Mucosa of gallbladder (tissue), 1 donor: ENCODE data around the gene NEU3. TPM values are rescaled to one million over a fixed set of nuclear protein-coding genes. Genes with fewer than 3 reads are reported as not detected.
"Not testable (repeated sequence)": the region's sequence is repeated elsewhere in the genome, so short reads cannot be mapped to it uniquely, and the experiment has no call there.

ENCODE experiments used
- DNase-seq: peaks from one replicate; pipeline ENCODE4 v3.0.0-alpha.2; 2020; ENCODE audit warnings: low spot score
- total RNA-seq: library from RNA; stranded (reverse); gene quantifications from one replicate; pipeline ENCODE4 v1.2.1, GENCODE V29; 2021
- donor health status: DM: no; HTN: no; CAD: no.

The NEU3 gene
- total RNA-seq, 1 donor from 2014 or later = 8.1 TPM

- DNase-seq = peak; percentile 8
These were observed 41.3 kb downstream of the NEU3 start for GRCh38 chr11:75029836-75030631.

DNA sequence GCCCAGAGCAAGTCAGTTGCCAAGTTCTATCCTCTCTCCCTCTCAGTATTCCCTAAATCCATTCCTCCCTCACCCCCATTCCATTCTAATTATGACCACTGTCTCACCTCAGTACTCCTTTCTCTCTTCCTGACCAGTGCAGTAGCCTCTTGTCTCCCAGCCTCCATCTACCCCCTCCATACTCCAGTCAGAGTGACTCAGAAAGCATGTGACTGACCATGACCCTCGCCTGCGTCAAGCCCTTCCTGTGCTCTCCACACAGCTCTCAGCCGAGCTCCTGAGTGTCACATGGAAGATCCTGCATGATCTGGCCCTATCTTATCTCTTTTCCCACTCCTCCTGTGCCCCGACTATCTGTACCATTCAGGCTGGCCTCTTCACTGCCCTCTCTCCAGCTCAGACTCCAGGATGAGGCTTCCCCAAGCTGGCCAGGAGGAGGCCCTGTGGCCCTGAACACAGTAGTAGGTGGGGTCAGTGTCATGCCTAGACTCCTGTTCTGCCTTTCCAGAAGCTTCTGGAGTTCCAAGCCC is 42.6 kb downstream of the NEU3 start:
- peak; percentile 34 for DNase-seq

DNA sequence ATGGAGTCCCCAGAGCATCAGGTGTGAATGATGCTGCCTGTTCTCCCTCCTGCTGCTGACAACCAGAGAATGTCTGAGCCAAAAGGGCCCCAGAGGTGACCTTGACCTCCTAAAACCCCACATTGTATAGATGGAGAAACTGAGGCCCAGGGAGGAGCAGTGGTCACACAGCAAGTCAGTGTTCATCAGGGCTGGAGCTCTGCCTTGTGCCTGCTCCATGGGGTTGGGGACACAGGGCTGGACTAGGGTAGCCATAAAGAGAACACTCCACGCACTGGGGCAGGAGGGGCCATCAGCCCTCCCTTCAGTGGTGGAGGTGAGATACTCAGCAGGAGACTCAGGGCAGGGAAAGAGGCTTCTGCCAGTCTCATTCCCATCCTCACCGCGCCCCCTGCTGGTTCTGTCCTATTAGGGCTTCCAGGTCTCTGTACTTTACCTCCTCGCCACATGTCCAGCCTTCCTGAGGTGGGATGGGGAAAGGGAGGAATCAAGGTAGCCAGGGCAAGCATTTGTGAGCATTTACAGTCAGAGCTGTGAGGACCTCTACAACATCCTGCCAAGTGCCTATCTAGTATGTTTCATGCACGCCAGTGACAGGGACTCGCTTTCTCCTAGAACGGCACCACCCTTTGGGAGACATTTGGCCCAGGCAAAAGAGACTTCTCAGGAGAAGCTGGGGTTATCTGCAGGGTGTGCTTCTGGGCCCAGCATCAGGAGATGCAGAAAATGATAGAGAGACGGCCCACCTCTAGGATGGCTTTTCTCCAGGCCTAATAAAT is 43.2 kb downstream of the NEU3 start:
- DNase-seq = peak; percentile 60

DNA sequence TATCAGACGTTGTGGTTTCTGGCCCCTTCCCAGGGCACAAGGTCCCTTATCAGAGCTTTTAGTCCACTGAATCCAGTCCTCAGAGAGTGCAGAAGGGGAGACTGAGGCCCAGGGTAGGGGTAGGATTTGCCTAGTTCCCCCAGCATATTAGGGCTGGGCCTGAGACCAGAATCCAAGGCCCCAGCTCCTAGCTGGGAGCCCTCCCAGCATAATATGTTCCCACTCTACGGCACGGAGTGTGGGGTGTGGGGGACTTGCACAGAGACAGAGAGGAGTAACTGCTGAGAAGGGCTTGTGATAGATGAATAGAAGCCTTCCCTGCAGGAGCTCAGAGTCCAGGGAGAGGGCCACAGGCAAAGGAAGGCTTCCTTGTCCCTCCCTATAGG is 43.8 kb downstream of the NEU3 start:
- DNase-seq = peak; percentile 5

GRCh38 chr11:75033916-75034315 is 45.2 kb downstream of the NEU3 start:
- DNase-seq = no peak

DNA sequence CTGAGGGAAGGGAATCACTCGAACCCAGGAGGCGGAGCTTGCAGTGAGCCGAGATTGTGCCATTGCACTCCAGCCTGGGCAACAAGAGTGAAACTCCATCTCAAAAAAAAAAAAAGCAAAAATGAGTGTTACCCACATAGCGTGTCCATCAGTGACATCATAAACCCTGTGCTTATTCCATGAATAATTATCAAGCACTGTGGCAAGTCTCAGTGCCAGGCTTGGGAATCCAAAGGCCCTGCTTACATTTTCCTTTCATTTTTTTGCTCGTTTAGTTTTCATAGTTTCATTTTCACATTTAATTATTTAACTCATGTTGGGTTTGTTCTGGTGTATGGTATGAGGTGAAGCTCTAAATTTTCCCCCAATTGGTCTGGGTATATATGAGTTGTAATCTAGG is 46.5 kb downstream of the NEU3 start:
- no peak for DNase-seq

GRCh38 chr11:75035911-75036565 is 47.3 kb downstream of the NEU3 start:
- no peak for DNase-seq

DNA sequence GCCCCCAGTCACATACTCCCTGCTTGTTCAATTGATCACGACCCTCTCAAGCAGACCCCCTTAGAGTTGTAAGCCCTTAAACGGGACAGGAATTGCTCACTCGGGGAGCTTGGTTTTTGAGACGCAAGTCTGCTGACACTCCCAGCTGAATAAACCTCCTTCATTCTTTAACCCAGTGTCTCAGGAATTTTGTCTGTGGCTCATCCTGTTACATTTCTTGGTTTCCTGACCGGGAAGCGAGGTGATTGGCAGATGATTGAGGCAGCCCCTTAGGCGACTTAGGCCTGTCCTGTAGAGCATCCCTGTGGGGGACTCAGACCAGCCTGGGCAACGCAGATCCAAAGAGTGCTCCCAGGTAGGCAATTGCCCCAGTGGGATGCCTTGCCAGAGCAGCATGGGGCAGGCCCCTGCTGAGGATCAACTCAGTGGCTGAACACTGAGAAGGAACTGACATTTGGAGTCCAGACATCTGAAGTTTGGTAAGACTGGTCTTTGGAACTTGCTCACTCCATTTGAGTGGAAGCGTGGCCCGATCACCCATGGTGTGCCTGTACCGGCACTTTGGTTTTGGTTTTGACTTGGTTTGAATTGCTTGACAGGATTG is 51.5 kb downstream of the NEU3 start:
- no peak for DNase-seq

DNA sequence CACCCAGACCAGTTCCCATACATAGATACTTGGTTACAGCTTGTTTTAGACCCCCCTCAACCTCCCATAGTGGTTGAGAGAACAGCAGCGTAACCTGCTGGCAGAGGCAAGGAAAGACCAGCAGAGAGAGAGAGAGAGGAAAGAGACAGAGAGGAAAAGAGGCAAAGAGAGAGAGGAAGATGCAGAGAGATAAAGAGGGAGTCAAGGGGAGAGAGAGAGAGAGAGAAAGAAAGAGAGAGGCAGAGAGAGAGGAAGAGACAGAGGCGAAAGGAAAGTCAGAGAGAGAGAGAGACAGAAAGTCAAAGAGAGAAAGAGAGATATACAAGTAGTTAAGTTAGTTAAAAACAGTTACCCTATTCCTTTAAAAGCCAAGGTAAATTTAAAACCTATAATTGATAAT is 52.5 kb downstream of the NEU3 start:
- DNase-seq = no peak

GRCh38 chr11:75041821-75042220 is 53.1 kb downstream of the NEU3 start:
- DNase-seq = not testable (repeated sequence)

DNA sequence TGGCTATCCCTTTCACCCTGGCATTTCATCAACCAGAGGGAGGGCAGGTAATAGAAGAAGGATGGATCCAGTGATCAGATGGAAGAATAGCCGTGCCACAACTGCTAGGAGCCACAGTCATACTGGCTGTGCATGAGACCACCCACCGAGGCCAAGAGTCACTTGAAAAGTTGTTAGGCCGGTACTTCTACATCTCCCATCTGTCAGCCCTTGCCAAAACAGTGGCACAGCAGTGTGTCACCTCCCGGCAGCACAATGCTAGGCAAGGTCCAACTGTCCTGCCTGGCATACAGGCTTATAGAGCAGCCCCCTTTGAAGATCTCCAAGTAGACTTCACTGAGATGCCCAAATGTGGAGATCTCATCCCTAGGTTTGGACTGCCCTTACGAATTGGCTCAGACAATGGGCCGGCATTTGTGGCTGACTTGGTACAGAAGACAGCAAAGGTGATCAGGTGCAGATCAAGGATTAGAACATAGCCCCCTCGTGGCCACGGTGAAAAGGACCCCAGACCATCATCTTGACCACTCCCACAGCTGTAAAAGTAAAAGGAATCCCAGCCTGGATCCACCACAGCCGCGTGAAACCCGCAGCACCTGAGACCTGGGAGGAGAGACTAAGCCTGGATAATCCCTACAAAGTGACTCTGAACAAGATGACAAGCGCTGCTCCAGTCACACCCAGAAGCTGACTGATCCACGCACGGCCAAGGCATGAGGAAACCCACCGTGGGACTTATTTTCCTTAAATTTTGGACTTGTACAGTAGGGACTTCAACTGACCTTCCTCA is 55.8 kb downstream of the NEU3 start:
- DNase-seq = not testable (repeated sequence)

GRCh38 chr11:75046668-75047067 is 57.9 kb downstream of the NEU3 start:
- not testable (repeated sequence) for DNase-seq

DNA sequence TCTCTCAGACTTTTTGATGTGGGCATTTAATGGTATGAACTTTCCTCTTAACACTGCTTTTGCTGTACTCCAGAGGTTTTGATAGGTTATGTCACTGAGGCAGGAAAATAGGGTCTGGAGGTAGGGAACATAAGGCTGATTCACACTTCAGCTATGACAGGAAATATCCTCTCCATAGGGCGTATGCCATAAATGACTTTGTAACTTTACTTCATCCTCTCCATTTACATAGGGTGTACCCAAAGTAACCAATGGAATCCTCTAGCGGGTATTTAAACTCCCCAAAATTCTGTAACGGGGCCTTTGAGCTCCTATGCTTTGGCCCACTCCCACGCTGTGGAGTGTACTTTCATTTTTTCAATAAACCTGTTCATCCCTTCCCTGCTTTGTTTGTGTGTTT is 58.5 kb downstream of the NEU3 start:
- no peak for DNase-seq

DNA sequence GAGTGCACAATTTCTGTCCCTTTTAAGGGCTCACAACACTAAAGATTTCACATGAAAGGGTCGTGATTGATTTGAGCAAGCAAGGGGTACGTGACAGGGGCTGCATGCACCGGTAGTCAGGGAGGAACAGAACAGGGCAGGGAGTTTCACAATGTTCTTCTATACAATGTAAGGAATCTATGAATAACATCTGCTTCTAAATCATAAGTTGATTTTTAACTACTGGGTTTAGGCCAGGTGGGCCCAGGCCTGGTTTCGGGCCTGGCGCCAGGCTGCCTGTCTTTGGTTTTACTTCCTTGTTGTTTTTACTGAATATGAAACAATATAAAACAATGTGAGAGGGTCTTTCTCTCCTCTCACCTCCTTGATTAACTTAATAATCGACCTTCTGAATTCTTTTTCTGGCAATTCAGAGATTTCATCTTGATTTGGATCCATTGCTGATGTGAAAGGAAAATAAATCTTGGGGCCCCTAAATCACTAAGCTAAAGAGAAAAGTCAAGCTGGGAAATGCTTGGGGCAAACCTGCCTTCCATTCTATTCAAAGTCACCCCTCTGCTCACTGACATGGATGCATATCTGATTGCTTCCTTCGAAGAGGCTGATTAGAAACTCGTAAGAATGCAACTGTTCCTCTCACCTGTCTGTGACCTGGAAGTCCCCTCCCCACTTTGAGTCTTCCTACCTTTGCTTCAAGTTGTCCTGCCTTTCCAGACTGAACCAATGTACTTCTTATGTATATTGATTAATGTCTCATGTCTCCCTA is 61.0 kb downstream of the NEU3 start:
- not testable (repeated sequence) for DNase-seq

- no peak for DNase-seq
These were observed 61.8 kb downstream of the NEU3 start for GRCh38 chr11:75050516-75050915.

DNA sequence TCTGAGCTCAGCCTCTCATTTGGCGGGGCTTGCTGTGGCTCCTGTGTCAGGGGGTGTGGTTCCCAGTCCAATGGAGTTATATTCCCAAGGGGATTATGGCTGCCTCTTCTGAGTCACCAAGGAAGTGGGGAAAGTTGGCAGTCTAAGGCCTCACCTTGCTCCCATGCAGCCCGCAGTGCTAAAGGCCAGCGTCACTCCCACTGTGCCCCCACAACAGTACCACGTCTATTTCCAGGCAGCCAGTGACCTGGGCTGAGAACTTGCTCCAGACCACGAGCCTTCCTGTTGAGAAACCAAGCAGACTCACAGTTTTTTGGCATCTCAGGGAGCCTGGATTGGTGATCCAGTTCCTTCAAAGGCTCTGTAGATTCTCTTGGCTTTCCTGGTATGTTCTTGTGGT is 62.3 kb downstream of the NEU3 start:
- no peak for DNase-seq

GRCh38 chr11:75052457-75052856 is 63.7 kb downstream of the NEU3 start:
- no peak for DNase-seq

DNA sequence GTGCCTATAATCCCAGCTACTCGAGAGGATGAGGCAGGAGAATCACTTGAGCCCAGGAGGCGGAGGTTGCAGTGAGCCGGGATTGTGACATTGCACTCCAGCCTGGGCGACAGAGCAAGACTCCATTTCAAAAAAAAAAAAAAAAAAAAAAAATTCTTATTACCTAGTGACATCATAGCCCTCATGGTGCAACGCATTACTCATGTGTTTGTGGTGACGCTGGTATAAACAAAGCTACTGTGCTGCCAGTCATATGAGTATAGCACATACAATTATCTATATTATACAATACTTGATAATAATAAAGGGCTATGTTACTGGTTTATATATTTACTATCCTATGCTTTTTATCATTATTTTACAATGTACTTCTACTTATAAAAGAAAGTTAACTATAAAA is 66.8 kb downstream of the NEU3 start:
- no peak for DNase-seq

DNA sequence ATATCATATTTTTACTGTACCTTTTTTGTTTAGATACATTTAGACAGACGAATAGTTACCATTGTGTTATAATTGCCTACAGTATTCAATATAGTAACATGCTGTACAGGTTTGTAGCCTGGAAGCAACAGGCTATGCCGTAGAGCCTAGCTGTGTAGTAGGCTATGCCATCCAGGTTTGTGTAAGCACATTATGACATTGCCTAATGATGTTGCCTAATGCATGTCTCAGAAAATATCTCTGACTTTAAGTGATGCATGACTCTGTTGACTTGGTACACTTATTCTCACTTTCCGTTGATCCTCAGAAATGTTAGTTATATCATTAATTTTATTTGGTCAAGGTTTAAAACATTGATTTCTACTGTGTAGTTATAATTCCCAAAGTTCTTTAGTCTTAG is 68.1 kb downstream of the NEU3 start:
- no peak for DNase-seq

- no peak for DNase-seq
These were observed 70.6 kb downstream of the NEU3 start for GRCh38 chr11:75059299-75059698.
